Brain pericyte (primary cell): ENCODE data around the gene PICALM.
"Not testable (repeated sequence)": the region's sequence is repeated elsewhere in the genome, so short reads cannot be mapped to it uniquely, and the experiment has no call there.

Experiments used
- DNase-seq: peaks from one replicate; pipeline ENCODE4 v3.0.0-alpha.2; 2012; ENCODE audit warnings: low read depth, low spot score

Gene PICALM, protein sequence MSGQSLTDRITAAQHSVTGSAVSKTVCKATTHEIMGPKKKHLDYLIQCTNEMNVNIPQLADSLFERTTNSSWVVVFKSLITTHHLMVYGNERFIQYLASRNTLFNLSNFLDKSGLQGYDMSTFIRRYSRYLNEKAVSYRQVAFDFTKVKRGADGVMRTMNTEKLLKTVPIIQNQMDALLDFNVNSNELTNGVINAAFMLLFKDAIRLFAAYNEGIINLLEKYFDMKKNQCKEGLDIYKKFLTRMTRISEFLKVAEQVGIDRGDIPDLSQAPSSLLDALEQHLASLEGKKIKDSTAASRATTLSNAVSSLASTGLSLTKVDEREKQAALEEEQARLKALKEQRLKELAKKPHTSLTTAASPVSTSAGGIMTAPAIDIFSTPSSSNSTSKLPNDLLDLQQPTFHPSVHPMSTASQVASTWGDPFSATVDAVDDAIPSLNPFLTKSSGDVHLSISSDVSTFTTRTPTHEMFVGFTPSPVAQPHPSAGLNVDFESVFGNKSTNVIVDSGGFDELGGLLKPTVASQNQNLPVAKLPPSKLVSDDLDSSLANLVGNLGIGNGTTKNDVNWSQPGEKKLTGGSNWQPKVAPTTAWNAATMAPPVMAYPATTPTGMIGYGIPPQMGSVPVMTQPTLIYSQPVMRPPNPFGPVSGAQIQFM

DNA sequence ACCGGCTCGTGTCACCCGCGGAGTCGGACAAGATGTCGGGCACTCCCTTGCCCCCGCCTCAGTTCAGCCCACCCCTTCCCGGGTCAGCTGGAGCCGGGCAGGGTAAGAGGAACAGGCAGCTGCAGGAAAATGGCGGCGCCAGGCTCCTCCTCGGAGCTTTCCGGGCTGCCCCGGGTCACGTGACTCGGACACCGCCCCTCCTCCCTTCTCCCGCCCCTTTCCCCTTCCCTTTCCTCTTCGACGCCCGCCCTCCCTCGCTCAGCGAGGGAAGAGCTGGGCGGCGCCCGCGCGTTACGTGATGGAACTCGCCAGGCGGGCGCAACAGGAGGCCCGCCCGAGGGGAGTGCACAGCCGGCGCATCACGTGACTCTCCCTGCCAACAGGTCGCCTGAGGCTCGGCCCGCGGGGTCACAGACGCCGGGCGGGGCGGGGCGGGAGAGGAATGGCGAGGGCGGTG, at the start of gene PICALM:
Gene PICALM (minus strand): TSS at position 134 of the 457 bp plus-strand sequence. CDS start 304 bp downstream, outside the sequence.
- peak; percentile 97 for DNase-seq

DNA sequence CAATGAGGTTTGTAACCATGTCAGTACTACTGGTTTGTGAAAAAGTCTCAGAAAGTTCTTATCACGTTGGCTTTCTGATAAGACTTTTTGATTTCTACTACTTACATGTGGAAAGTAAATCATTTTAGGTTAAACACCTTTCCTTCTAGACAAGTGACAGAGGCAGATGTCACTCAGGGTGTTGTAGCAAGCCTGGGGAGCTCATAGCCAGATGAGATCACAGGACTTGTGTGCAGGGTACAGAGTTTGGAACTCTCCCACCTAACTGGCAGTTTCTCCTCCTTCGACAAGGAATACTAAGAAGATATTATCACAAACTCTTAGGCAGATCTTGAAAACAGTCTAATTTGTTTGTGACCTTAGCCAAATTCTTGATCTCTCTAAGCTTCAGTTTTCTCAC, 49.4 kb upstream of the PICALM start:
- no peak for DNase-seq

DNA sequence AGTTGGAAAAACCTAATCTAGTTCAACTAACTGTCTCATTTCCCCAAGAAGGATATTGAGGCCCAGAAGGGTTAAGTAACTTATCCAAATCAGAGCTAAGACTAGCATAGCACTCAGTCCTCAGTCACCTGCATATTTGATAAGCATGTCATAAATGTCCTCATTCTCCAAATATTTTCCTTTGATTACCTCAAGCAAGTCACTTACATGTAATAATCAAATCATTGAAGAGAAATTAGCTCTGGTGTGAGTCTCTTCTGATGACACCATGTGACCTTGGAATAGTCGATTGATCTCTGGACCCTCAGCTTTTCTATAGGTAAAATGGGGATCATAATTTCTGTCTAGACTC, 48.8 kb upstream of the PICALM start:
- no peak for DNase-seq

- no peak for DNase-seq
These were observed 48.3 kb upstream of the PICALM start for GRCh38 chr11:86117001-86117711.

GRCh38 chr11:86116386-86116726, 47.5 kb upstream of the PICALM start:
- no peak for DNase-seq

DNA sequence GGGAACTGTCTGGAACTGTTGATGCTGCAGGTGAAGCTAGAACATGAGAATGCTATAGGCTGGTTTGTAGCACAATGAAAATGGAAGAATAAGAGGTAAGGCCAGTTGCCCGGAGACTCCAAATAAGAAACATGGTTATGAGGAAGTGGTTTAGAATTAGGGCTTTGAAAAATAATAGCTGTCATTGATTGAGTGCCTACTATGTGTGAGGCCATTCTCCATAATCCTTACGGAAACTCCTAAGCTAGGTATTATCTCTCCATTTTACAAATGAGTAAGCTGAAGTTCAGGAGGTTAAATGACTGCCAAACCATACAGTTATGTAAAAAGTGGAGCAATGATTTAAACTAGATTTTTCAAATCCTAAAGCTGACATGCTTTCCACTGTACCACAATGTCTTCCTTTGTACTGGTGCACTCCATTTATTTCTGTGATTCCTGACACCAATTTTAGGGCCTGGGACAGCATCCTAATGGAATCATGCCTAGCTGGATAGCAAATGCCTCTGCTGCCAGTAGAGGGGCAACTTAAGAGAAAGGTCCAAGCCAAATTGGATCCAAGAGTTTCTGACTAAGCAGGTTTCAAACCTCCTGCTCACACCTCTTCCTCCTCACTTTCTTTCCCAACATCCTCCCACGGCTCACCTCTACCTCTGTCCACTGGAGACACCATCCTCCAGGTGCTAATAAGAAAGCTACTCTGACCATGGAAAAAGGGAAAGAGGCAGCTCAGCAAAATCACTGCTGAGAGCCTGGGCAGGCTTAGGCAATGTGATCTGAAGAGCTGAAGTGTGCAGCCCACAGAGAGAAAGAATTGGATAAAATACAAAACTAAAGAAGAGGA, 46.9 kb upstream of the PICALM start:
- DNase-seq = no peak

DNA sequence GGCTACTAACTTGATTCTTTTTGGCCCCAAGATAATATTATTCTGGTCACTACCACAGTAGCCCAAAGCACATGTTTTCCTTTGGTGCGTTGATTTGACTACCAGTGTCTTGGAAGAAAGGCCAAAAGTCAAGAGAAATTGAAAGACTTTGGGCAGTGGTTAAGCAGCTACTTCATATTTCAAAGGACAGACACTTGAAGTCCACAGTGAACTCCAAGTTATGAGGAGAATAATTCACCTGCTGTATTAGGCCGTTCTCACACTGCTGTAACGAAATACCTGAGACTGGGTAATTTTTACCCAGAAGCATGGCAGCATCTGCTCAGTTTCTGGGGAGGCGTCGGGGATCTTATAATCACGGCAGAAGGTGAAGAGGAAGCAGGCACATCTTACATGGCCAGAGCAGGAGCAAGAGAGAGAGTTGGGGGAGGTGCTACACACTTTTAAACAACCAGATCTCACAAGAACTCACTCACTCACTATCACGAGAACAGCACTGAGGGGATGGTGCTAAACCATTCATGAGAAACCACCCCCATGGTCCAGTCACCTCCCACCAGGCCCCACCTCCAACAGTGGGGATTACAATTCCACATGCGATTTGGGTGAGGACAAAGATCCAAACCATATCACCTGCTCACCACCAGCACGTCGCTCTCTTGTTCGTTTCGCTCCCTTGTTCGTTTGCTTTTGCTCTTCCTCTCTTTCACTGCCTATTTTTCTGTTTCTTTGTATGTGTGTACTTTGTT, 40.2 kb upstream of the PICALM start:
- no peak for DNase-seq

GRCh38 chr11:86108191-86108590, 39.3 kb upstream of the PICALM start:
- no peak for DNase-seq

GRCh38 chr11:86106916-86107315, 38.0 kb upstream of the PICALM start:
- no peak for DNase-seq

DNA sequence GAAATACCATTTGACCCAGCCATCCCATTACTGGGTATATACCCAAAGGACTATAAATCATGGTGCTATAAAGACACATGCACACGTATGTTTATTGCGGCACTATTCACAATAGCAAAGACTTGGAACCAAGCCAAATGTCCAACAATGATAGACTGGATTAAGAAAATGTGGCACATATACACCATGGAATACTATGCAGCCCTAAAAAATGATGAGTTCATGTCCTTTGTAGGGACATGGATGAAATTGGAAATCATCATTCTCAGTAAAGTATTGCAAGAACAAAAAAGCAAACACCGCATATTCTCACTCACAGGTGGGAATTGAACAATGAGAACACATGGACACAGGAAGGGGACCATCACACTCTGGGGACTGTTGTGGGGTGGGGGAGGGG, 37.1 kb upstream of the PICALM start:
- not testable (repeated sequence) for DNase-seq

DNA sequence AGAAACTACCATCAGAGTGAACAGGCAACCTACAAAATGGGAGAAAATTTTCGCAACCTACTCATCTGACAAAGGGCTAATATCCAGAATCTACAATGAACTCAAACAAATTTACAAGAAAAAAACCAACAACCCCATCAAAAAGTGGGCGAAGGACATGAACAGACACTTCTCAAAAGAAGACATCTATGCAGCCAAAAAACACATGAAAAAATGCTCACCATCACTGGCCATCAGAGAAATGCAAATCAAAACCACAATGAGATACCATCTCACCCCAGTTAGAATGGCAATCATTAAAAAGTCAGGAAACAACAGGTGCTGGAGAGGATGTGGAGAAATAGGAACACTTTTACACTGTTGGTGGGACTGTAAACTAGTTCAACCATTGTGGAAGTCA, 36.7 kb upstream of the PICALM start:
- DNase-seq = not testable (repeated sequence)

- DNase-seq = no peak
These were observed 34.9 kb upstream of the PICALM start for GRCh38 chr11:86103808-86104207.

GRCh38 chr11:86101941-86102407, 33.1 kb upstream of the PICALM start:
- no peak for DNase-seq

- DNase-seq = no peak
These were observed 32.6 kb upstream of the PICALM start for GRCh38 chr11:86101493-86101892.

DNA sequence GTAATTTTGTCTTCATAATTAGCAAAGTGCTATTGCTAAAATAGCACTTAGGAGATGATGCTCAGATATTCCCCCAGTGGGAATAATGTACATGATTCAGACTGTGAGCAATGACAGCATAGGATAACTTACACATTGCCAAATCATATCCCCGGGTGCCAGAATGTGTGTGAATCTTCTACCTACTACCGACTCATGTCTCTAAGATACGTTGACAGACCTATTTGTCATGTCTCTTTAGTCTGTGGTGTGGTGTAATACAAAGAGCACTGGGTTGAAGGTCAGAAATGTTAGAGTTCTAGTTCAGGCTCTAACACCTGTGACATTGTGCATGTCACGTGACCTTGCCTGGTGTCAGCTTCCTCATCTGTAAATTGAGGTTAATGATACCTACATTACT, 31.0 kb upstream of the PICALM start:
- DNase-seq = no peak

DNA sequence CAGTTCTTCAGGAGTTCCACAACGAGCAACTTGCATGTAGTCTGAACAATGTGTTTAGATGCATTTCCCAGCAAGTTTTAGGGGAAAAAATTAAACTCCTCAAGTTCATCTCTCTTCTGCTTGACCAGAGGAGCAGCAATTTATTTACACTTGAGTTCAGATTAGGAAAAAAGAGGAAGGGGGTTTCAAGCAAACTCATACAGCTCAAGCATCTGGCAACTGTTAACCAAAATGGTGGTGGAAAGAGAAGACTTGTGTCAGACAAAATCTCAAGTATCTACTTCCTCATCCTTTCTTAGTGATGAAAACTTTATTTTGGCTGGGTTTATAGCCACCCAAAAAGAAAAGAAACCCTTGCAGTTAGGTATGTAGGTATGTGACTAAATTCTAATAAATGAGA, 29.1 kb upstream of the PICALM start:
- no peak for DNase-seq

GRCh38 chr11:86091566-86091965, 22.7 kb upstream of the PICALM start:
- DNase-seq = no peak

DNA sequence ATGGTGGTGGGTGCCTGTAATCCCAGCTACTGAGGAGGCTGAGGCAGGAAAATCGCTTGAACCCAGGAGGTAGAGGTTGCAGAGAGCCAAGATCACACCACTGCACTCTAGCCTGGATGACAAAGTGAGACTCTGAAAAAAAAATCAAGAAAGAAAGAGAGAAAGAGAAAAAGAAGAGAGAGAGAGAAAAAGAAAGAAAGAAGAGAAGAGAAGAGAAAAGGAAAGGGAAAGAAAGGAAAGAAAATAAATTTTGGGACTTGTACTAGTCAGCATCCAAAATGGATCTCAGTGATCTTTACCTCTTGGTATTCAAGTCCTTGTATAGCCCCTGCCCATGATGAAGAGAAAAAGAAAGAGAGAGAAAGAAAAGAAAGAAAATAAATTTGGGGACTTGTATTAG, 22.2 kb upstream of the PICALM start:
- DNase-seq = no peak

DNA sequence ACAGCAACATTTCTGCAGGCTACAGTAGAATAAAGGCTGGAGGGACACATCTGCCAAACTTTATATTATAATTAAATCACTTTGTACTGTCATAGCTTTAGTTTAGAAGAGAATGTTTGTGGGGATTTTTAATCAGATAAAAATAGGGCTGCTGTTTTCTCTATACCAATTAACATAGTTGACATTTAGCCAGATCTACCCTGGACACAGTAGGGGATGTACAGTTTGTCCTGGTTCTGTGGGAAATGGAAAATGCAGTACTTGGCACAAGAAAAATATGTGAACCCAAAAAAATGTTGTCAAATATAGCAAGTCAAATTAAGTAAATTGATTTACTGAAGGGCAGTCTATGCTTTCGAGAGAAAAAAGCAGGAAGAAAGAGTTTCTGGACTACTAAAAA, 20.8 kb upstream of the PICALM start:
- no peak for DNase-seq

DNA sequence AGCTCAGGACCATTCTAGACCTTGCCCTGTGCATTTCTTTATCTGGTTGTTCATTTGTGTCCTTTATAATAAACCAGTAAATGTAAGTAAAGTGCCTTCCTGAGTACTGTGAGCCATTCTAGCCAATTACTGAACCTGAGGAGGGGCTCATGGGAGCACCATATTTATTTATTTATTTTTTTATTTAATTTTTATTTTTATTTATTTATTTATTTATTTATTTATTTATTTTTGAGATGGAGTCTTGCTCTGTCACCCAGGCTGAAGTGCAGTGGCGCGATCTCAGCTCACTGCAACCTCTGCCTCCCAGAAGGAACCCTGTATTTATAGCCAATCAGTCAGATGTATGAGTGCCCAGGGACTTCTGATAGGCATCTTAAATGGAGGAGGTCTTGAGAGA, 18.8 kb upstream of the PICALM start:
- not testable (repeated sequence) for DNase-seq

DNA sequence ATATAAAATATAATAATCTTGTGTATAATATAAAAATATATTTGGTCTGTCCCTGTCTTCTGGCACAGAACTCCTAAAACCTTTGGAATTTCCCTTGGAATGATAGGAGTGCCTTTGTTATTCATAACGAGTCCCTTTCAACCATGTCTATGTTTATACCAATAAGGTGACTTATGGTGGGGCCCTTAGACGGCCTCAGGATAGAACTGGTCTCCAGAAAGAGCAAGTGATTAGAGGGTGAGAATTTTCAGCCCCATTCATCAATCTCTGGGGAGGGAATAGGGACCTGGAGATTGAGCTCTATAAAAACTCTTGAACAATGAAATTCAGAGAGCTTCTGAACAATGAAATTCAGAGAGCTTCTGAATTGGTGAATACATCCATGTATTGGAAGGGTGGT, 18.4 kb upstream of the PICALM start:
- no peak for DNase-seq
